ENCODE measurements around the gene SEMA6D.

DNA sequence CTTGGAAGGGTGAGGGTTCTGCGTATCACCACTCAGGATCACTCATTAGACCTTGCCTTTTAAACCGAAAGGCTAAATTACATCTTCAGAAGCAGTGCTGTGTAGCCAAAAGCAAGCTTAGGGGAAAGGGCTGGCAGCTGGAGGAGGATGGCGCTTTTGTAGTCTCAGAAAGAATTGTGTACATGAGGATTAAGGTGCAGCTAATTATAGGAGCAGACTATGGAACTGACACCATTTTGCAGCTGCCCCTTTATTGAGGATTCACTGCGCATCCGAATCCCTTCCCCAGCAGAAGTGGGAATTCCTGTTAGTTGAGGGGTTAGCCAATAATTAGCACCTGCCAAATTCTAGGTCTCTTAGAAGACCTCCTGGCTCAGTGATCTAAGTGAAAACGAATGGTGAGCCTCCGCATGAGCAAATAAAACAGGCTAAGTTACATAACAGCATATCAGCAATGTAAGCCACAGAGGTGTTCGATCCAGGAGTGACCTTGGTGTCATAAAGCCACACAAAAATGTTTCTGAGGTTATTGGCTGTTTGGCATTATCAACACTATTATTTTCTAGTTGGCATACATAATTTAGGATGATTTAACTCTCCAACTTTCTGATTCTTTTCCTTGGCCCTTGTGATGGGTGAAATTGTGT, 42.6 kb upstream of the SEMA6D start:
- TF ChIP-seq POLR2A (IDR thresholded peaks at IDR 0.05; ENCODE audit: low read length) (no peak), GATA1 (IDR thresholded peaks at IDR 0.05; ENCODE audit: low read depth, low read length) (no peak)
